ENCODE data around the gene KDM6B.

KDM6B gene

DNA sequence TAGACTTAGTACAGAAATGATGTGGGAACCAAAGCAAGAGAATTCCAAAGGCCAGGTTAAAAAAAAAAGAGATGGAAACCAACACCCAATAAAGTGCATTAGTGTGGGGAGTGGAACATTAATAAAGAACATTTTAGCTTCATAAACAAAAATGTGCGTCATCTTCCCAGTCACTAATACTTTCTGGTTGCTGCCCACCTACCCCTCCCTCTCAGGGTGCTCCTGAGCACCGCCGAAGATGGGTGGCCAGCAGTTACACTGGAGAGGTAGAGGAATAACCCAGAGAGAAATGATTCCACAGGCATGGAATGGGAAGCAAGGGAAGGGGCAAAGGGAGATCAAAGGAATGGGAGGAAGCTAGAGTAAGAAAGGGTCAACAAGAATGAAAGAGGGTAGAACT, 48.6 kb downstream of the KDM6B start:
- DNase-seq, result no peak

Measured in fibroblast of skin of back (primary cell).